ENCODE measurements around the gene FOXE1.

- TF ChIP-seq CTCF (conservative IDR thresholded peaks at IDR 0.05) (no peak), ZFX (IDR thresholded peaks at IDR 0.05) (no peak)
These were observed 5.8 kb downstream of the FOXE1 start for GRCh38 chr9:97858826-97859225.

All from C4-2B (cell line).